CD1c-positive myeloid dendritic cell (primary cell): ENCODE measurements around the gene IL22RA1.

ENCODE experiments used
- DNase-seq: peaks from one replicate; pipeline ENCODE4 v3.0.0-alpha.2; 2016; ENCODE audit errors: extremely low spot score

Gene IL22RA1

GRCh38 chr1:24096739-24097103 is 46.2 kb downstream of the IL22RA1 start:
- no peak for DNase-seq

GRCh38 chr1:24096009-24096738 is 46.8 kb downstream of the IL22RA1 start:
- DNase-seq = no peak

- DNase-seq = no peak
These were observed 47.6 kb downstream of the IL22RA1 start for GRCh38 chr1:24095140-24095859.

GRCh38 chr1:24094554-24094953 is 48.4 kb downstream of the IL22RA1 start:
- no peak for DNase-seq

GRCh38 chr1:24093732-24094131 is 49.2 kb downstream of the IL22RA1 start:
- no peak for DNase-seq

GRCh38 chr1:24092979-24093378 is 50.0 kb downstream of the IL22RA1 start:
- no peak for DNase-seq

- DNase-seq = no peak
These were observed 50.9 kb downstream of the IL22RA1 start for GRCh38 chr1:24091971-24092482.

GRCh38 chr1:24090736-24091135 is 52.2 kb downstream of the IL22RA1 start:
- no peak for DNase-seq

- DNase-seq = no peak
These were observed 53.0 kb downstream of the IL22RA1 start for GRCh38 chr1:24089743-24090555.

GRCh38 chr1:24089027-24089742 is 53.8 kb downstream of the IL22RA1 start:
- no peak for DNase-seq

- no peak for DNase-seq
These were observed 56.5 kb downstream of the IL22RA1 start for GRCh38 chr1:24086466-24086865.

GRCh38 chr1:24085546-24085945 is 57.4 kb downstream of the IL22RA1 start:
- no peak for DNase-seq

GRCh38 chr1:24085007-24085406 is 57.9 kb downstream of the IL22RA1 start:
- DNase-seq = no peak

- DNase-seq = no peak
These were observed 58.9 kb downstream of the IL22RA1 start for GRCh38 chr1:24084050-24084449.

GRCh38 chr1:24082372-24082771 is 60.6 kb downstream of the IL22RA1 start:
- no peak for DNase-seq

GRCh38 chr1:24081190-24081589 is 61.8 kb downstream of the IL22RA1 start:
- DNase-seq = no peak

GRCh38 chr1:24080131-24080530 is 62.8 kb downstream of the IL22RA1 start:
- DNase-seq = no peak

- no peak for DNase-seq
These were observed 65.5 kb downstream of the IL22RA1 start for GRCh38 chr1:24077278-24077978.

- no peak for DNase-seq
These were observed 67.0 kb downstream of the IL22RA1 start for GRCh38 chr1:24075946-24076345.

GRCh38 chr1:24075590-24075854 is 67.4 kb downstream of the IL22RA1 start:
- DNase-seq = no peak

- no peak for DNase-seq
These were observed 67.9 kb downstream of the IL22RA1 start for GRCh38 chr1:24074817-24075589.
